ENCODE data around the gene PCYT2.

DNA sequence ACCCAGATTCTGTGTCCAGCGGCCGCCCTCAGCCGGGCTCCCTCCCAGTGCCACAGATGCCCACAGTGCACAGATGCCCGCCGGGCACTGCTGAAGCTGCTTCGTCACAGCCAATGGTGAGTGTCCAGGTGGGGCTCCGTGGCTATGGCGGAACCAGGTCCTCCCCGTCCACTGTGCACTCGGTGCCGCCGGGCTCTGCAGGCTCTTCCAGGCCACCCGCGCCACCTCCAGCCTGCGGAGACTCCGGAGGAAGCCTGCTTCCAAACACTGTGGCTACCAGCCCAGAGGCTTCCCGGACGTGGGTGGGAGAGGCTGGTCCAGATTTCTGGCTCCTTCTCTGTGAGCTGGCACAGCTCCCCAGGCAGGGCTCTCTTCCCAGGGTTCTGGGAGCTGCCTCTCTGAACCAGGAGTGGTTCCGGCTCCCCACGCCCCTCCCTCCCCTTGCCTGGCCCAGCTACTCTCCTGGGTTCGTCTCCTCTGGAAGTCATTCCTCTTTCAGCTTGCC is 28.7 kb upstream of the PCYT2 start:
- no peak for TF ChIP-seq SP1 (IDR thresholded peaks at IDR 0.05; ENCODE audit: low read depth)
- TF ChIP-seq CTCF (IDR thresholded peaks at IDR 0.05 in 2 of 3, conservative IDR thresholded peaks at IDR 0.05 in 1 of 3; ENCODE audit: borderline replicate concordance in 1 of 3, insufficient read depth in 1 of 3, low read depth in 2 of 3, low read length in 2 of 3), result no peak
- no peak for TF ChIP-seq JUND (IDR thresholded peaks at IDR 0.05)
- no peak for TF ChIP-seq REST (IDR thresholded peaks at IDR 0.05; ENCODE audit: low read depth)
- TF ChIP-seq SIN3A (IDR thresholded peaks at IDR 0.05; ENCODE audit: low read depth), result no peak
- TF ChIP-seq POLR2A (IDR thresholded peaks at IDR 0.05; ENCODE audit: borderline replicate concordance, extremely low read depth, insufficient read depth, insufficient read length), result no peak
